Measurements from ENCODE around the gene FNDC1.

Gene FNDC1

GRCh38 chr6:159161839-159162238 is 7.4 kb upstream of the FNDC1 start:
- DNase-seq = no peak

DNA sequence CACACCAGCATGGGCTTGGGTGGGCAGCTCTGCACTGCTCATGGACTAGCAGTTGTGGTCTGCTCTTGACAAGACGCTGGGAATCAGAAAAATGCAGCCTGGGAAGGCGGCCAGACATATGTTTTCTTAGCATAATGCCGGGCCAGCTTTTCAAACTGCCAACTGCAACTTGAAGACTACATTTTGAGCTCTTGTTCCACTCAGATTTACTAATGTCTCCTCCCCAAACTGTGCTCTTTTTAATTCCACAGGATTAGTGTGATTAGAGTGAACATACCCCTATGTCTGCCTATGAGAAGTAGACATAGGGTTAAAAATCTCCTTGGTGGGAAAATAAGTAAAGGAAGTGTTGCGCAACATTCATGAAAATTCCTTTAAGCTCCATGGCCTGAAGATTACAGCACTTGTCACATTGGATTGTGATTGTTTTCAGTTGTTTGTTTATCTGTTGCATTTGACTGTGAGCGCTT is 5.3 kb upstream of the FNDC1 start:
- DNase-seq = no peak

DNA sequence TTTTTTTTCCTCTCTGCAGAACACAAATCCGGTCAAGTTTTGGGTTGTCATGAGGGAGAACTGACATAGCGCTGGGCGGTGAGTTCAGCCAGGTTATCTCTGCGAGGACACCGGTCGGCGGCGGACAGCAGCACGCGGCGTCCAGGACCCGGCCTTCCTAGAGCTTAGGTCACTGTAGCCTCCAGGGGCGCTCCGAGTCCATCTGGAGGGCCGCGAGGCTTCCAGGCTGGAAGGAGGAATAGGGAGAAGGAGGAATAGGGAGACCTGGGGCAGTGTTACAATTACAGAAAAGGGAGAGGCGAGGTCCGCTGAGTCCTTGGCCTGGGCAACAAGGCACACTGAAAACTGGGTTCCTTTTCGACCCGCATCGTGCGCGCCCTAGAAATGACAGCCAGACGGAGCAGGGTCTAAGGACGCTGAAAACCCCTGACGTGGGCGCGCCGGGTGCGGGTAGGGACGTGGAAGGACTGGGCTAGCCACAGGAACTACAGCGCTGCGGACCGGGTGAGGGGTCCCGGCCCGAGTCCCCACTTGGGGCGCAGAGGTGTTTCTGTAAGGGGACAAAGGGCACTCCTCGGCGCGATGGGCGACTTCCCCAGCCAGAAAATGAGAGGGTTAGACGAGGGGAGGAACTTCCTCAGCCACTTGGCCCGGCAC is 536 bp upstream of the FNDC1 start:
- no peak for DNase-seq

DNA sequence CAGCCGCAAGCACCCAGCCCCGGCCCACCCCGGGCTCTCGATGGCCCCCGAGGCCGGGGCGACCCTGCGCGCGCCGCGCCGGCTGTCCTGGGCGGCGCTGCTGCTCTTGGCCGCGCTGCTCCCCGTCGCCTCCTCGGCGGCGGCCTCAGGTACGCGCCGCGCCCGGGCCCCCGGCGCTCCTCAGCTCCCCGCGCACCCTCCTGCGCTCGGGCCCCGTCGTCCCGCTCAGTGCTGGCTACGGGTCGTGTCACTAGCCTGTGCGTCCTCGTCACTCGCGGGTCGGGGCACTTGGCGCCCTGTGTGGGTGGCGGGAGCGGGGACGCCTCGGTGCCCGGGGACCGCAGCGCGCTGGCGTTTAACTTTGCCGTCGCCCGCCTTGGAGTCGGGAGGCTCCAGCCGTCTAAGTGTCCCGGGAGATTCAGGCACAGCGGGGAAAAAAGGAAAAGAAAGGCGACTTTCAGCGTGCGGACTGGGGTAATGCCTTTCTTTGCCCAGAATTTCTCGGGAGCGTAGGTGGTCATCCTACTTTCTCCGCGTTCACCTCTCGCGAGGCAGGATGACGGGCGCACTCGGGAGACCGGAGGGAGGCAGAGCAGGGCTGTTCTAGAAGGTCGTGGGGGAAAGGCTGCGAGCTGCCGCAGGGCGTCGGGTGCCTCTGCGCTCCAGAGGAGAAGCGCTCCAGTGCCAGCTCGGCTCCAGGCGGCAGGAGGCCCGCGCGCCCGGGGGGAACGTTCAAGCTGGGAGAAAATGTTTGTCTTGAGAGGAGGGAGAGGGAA is 545 bp downstream of the FNDC1 start:
- no peak for DNase-seq

GRCh38 chr6:159170333-159170672 is 1.1 kb downstream of the FNDC1 start:
- no peak for DNase-seq

DNA sequence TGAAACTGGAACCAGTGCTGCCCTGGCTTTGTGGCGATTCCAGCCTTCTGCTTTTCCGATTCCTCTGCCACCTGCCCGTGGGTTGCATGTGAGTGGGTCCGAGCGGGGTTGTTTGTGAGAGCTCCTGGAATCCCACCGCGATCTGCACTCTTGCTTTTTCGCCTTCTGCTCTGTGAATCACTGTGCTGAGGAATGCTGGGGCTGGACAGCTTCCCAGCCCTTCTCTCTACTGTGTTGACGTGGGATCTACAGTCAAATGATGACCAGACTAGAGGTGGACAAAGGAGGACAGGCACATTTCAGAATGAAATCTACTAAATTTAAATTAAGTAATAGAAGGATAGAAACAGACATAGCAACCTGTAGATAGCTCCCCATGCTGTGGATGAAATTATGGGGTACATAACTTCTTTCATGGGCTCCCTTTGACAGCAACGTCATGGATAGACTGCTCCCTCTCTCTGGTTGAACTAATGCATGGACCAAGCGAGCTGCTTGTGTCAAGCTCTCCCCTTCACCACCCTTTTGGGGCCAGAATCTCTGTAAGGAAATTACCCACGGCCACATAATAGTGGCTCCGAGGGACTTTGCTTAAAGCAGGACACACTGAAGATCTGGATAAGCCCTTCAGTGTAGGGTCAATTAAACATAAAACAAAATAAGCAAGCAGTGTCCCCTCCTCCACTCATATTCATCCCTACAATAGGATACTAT is 2.0 kb downstream of the FNDC1 start:
- DNase-seq = no peak

DNA sequence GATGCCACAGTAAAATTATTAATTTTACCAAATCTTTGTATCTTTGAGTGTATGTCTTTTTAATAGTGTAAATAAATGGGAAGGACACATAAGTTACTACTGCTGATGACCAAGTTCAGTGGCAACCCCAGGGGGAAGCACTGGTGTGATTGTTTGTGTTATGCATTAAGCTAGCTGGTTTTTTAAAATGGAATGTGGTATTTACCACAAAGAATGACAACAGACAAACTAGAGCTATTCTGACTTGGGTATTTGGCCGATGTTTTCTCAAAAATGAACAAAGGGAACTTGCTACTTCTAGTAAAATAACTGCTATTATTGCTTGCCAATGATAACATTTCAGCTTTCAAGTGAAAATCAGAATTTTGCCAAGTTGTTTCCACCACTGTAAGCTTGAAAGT is 2.9 kb downstream of the FNDC1 start:
- no peak for DNase-seq

DNA sequence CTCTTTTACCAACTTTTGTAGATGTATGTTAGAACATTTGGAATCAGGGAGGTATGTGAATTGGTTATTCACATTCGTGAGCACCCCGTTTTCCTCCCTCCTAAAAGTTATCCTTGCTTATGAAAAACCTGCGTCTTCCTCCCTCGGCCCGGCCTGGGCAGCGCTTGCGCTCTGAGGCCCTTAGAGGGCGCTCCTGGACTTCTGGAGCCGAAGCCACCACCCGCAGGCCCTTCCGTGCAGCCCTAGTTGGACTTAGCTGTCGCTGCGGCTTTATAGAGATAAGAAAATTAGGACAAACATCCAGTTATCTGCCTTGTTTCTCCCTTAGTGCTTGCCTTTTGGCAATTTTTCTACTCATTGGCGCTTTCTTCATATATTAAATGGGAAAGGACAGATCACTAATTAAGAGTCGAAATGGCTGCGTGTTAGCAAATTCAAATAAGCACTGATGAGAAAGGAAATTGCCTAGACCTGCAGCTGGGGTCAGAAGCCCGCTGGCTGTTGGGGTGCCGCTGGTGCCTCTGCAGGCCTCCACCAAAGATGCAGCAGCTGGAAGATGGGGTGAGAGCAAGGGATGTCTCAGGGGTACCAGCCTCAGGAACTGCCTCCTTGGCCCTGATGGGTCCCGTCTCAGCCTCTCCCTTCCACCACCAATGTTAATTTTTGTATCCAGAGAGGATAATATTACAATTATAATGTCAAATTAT is 5.2 kb downstream of the FNDC1 start:
- DNase-seq = peak; percentile 47

GRCh38 chr6:159176913-159177312 is 7.7 kb downstream of the FNDC1 start:
- no peak for DNase-seq

- no peak for DNase-seq
Measured at GRCh38 chr6:159178847-159179246, 9.6 kb downstream of the FNDC1 start.

- DNase-seq = no peak
Measured at GRCh38 chr6:159180001-159180400, 10.8 kb downstream of the FNDC1 start.

DNA sequence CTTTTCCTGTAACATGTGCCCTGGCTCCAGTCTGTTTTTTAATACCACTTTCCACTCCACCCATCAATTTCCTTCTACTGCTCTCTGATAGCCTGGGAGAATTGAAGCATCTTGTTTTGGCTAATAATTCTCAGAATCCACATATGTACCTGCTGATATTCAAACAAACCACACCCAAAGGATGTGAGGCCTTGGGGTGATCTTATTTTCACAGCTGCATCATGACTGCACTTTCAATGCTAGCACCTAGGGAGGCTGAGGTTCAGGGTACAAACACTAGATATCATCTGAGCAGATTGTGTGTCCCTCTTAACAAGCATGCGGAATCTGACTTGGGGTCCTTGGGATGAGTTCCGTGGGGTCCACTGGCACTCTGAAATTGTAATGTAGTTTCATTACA is 12.7 kb downstream of the FNDC1 start:
- DNase-seq = no peak

GRCh38 chr6:159184559-159184958 is 15.4 kb downstream of the FNDC1 start:
- DNase-seq = no peak

DNA sequence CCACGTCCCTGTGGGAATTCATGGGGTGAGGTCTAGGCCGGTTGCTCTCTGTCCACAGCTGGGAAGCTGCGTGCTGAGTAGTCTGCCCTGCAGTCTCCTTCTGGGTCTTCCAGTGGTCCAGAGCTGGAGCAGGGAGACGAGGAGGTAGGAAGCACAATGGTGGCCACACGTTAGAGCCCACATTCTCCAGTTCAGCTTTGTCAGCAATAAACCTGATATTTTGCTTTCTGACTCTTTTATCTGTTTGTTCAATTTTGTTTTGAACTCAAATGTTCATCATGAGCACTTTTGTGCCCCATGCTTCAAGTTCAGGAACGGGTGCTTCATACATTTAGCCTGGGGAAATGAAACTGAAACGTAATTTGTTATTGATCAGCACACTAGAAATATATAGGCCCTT is 21.3 kb downstream of the FNDC1 start:
- DNase-seq = no peak

DNA sequence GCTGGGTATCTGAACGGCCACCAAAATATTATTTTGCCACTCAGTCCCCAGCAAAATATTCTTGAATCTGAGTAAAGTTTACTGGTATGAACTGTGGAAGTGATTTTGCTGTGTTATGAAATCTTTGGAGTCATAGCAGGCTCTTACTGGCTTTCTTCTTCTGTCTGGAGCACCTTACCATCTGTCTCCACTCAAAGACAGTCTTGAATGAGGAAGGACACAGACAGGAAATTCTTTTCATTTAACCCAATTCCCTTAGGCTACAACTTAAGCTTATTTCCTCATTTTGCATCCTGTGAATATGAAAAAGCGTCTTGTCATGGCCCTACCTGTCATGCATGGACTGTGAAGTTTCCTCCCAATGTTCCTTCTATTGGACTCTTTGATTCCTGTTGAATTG is 24.7 kb downstream of the FNDC1 start:
- DNase-seq = no peak

GRCh38 chr6:159194421-159194820 is 25.2 kb downstream of the FNDC1 start:
- DNase-seq = no peak

- no peak for DNase-seq
Measured at GRCh38 chr6:159196430-159196975, 27.3 kb downstream of the FNDC1 start.

GRCh38 chr6:159197251-159197650 is 28.1 kb downstream of the FNDC1 start:
- DNase-seq = no peak

- no peak for DNase-seq
Measured at GRCh38 chr6:159201336-159201735, 32.1 kb downstream of the FNDC1 start.

DNA sequence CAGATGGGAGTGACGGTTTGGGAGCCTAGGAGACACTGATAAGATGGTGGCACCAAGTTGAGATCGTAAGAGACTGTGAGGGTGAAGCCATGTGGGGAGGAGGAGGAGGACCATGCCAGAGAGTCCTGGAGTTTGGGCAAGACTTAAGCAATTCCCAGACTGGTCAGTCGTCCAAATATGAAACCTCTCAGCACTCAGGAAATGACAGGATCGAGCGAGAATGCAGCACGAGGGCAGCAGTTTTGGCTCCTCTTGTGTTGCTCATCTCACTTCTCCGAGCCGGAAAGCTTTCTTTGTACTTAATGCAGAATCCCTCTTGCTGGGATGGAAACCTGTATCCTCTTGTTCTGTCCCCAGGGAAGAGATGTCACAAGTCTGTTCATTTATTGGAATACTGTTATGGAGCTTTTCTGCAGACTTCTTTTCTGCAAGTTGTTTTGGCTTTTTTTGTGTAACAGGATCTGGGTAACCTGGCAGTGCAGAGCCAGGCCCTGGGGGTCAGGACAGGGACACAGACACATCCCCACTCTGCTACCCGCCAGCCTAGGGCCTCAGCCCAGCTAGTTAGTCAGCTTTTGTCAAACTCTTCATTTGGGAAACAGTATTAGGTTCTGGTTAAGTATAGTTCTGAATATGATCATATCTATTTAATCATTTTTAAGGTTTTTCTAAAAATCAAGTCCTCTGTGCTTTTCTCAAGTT is 34.3 kb downstream of the FNDC1 start:
- no peak for DNase-seq

DNA sequence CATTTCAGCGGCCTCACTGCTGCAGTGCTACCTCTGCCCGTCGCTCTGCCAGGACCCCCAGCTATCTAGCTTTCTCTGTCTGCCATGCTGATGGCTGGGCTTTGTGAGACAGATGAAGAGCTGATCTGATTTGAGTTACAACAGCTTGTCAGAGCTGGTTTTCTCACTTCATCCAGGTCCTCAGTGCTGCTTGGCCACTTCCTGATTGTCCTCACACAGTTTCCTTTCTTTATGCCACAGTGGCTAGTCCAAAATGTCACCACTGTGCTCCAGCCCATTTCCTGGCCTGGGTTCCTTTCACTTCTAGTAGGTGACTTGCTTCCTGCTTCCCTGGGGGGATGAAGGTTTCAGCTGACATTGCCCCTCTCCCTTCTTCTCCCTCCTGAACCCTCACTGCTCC is 35.4 kb downstream of the FNDC1 start:
- DNase-seq = no peak

DNA sequence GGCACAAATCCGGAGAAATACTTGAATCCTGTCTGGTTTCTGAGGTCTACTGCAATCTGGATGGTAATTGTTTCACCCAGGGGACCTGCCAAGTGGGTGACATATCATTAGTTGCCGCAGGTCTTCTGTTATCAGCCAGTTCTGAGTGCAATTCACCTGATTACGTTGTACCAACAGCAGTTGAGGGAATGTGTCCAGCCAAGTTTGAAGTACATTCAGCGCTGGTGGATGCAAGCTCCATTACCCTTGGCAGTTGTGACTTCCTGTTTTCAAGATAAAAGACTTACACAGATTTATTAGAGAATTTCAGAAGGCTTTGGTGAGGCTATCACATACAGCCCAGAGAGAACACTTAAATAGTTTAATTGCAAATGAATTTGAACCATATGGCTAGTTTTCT is 42.8 kb downstream of the FNDC1 start:
- no peak for DNase-seq

Data from effector CD4-positive, alpha-beta T cell (primary cell).